ENCODE measurements around the gene STK11.

GRCh38 chr19:1229924-1230782 lies 24.6 kb downstream of the STK11 start:
- no peak for TF ChIP-seq CTCF (IDR thresholded peaks at IDR 0.05)
- no peak for TF ChIP-seq POLR2A (IDR thresholded peaks at IDR 0.05)
- no peak for TF ChIP-seq EP300 (IDR thresholded peaks at IDR 0.05)
